CD4-positive, alpha-beta T cell treated with Interleukin-17A for 1 hour (primary cell): Measurements from ENCODE around the gene CAMSAP1.
A peak's percentile ranks its signal among the peaks of the same experiment; 100 is the strongest.

Source experiments
- DNase-seq: peaks from one replicate; pipeline ENCODE4 v3.0.0-alpha.2; 2020

Gene CAMSAP1

GRCh38 chr9:135937521-135938489, 30.5 kb upstream of the CAMSAP1 start:
- no peak for DNase-seq

GRCh38 chr9:135933114-135933513, 25.8 kb upstream of the CAMSAP1 start:
- no peak for DNase-seq

- DNase-seq: no peak
These were observed 25.3 kb upstream of the CAMSAP1 start for GRCh38 chr9:135932656-135933055.

GRCh38 chr9:135931349-135931820, 24.0 kb upstream of the CAMSAP1 start:
- DNase-seq: no peak

- no peak for DNase-seq
These were observed 23.4 kb upstream of the CAMSAP1 start for GRCh38 chr9:135930446-135931345.

GRCh38 chr9:135929656-135930445, 22.5 kb upstream of the CAMSAP1 start:
- no peak for DNase-seq

- no peak for DNase-seq
These were observed 21.6 kb upstream of the CAMSAP1 start for GRCh38 chr9:135928731-135929655.

GRCh38 chr9:135928074-135928730, 20.9 kb upstream of the CAMSAP1 start:
- no peak for DNase-seq

- no peak for DNase-seq
These were observed 20.1 kb upstream of the CAMSAP1 start for GRCh38 chr9:135927195-135928013.

GRCh38 chr9:135926402-135927194, 19.3 kb upstream of the CAMSAP1 start:
- DNase-seq: peak; percentile 22

- DNase-seq: no peak
These were observed 18.3 kb upstream of the CAMSAP1 start for GRCh38 chr9:135925496-135926133.

- DNase-seq: no peak
These were observed 17.4 kb upstream of the CAMSAP1 start for GRCh38 chr9:135924628-135925338.

GRCh38 chr9:135923508-135923907, 16.2 kb upstream of the CAMSAP1 start:
- no peak for DNase-seq

- DNase-seq: no peak
These were observed 14.5 kb upstream of the CAMSAP1 start for GRCh38 chr9:135921749-135922310.

- DNase-seq: no peak
These were observed 13.7 kb upstream of the CAMSAP1 start for GRCh38 chr9:135920973-135921585.

- no peak for DNase-seq
These were observed 13.0 kb upstream of the CAMSAP1 start for GRCh38 chr9:135920256-135920930.
